ENCODE measurements around the gene ACADVL.

GRCh38 chr17:7190276-7190917, 29.3 kb upstream of the ACADVL start:
- TF ChIP-seq POLR2A (IDR thresholded peaks at IDR 0.05) (no peak), CTCF (IDR thresholded peaks at IDR 0.05) (no peak)
